Measurements from ENCODE around the gene MVD. TPM values are rescaled to one million over a fixed set of nuclear protein-coding genes. Genes with fewer than 3 reads are reported as not detected.
A peak's percentile ranks its signal among the peaks of the same experiment; 100 is the strongest.

The MVD gene
- total RNA-seq, 4 donors from 2014 or later: 27.0 to 32.4 (median 29.3) TPM

DNA sequence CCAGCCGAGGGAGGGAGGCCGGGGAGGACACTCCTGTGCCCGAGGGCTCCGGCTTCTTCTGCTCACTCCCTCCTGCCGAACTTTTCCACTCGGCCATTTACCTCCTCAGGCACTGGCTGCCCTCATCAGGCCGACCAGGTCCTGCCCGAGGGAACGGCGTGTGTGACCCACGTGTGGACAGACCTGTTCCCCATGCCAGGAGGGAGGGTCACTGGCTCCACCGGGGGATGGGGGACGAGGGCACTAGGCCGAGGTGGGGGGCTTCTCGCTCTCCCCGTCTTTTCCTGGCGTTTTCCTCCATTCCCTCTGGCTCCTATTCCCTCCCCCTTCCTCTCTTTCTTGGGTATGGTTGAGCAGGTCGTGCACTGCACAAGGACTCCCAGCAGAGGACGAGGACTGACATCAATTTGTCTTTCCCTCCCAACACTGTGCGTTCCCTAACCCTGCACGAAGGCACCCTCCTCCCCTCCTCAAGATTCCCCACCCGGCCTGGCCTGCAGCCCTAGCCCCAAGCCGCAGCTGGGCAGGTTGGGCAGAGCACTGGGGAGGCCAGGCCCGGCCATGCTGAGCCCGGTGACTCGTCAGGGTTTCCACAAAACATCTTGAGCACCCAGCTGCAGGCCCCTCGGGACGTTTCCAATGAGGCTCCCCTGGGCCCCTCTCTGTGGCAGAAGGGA is 27.8 kb downstream of the MVD start:
- H3K27ac ChIP-seq (replicated peaks in 1 of 4): peak overlapping the region in 1 of 4 donors; percentile 42
- no peaks in the 10 kb centered on the region for H3K9me3 ChIP-seq
- intact Hi-C loops (cut with DNase I): no loop called here
- H3K4me1 ChIP-seq: peaks cover 13 to 35% (median 18%) of the 10 kb centered on the region in 4 donors
- TF ChIP-seq POLR2AphosphoS5 (IDR thresholded peaks at IDR 0.05) (no peak), EP300 (IDR thresholded peaks at IDR 0.05) (no peak), POLR2A (IDR thresholded peaks at IDR 0.05; ENCODE audit: low read depth) (no peak)
- TF ChIP-seq, protein P1, sequence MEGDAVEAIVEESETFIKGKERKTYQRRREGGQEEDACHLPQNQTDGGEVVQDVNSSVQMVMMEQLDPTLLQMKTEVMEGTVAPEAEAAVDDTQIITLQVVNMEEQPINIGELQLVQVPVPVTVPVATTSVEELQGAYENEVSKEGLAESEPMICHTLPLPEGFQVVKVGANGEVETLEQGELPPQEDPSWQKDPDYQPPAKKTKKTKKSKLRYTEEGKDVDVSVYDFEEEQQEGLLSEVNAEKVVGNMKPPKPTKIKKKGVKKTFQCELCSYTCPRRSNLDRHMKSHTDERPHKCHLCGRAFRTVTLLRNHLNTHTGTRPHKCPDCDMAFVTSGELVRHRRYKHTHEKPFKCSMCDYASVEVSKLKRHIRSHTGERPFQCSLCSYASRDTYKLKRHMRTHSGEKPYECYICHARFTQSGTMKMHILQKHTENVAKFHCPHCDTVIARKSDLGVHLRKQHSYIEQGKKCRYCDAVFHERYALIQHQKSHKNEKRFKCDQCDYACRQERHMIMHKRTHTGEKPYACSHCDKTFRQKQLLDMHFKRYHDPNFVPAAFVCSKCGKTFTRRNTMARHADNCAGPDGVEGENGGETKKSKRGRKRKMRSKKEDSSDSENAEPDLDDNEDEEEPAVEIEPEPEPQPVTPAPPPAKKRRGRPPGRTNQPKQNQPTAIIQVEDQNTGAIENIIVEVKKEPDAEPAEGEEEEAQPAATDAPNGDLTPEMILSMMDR (IDR thresholded peaks at IDR 0.05): no peak
- peak overlapping the region; percentile 47 to 56 (median 50) for H3K4me3 ChIP-seq
- WGBS: 51% methylated on average over 18 of the region's 28 CpGs
- H3K27me3 ChIP-seq: peaks cover 0 to 70% (median 19%) of the 10 kb centered on the region in 4 donors
- H3K36me3 ChIP-seq: peaks cover 25 to 36% (median 27%) of the 10 kb centered on the region in 4 donors
- no peak for DNase-seq (ENCODE audit: extremely low spot score)

DNA sequence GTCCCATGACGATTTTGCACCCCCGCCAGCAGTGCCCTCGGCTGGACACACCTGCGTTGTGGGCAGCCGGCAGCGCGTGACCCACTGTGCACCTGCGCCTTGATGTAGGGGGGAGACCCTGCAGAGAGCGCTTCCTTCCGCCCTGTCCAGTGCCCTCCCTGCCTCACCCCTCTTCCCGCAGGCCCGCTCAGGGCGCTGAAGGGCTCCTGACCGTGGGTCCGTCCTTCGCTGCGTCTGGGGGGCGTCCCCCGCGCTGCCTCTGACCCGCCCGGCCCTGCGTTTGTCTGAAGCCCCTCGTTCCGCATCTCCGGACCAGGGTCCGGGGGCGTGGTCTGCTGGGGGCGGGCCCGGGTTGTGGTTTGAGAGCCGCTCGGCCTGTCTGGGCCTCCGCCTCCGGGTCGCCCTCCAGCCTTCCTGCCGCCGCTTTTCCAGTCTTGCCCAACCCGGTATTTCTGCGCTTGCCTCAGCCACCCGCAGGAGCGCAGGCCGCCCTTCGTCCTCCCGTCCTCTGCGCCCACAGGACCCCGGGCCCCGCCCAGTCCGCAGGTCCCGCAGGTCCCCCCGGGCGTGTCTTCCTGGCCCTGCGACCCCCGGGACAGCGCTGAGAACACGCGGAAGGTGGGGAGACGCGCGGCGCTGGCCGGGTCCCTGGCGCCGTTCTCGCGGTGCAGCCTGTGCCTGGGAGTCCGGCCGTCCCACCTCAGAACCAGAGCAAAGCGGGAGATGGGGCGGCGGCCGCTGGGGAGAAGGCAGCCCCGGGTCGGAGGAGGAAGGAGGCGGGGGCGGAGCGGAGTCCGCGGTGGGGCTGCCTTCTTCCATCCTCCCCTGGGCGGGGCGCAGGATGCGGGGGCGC is 28.5 kb downstream of the MVD start:
- Histone ChIP-seq H3K4me3 (peak overlapping the region; percentile 47 to 56 (median 50)), H3K4me1 (peaks cover 13 to 28% (median 18%) of the 10 kb centered on the region in 4 donors), H3K27me3 (peaks cover 0 to 63% (median 14%) of the 10 kb centered on the region in 4 donors), H3K9me3 (no peaks in the 10 kb centered on the region), H3K27ac (replicated peaks in 1 of 4) (peak overlapping the region in 1 of 4 donors; percentile 42), H3K36me3 (peaks cover 33 to 44% (median 35%) of the 10 kb centered on the region in 4 donors)
- WGBS: 4% methylated on average over 23 of the region's 82 CpGs
- DNase-seq (ENCODE audit: extremely low spot score): no peak
- TF ChIP-seq EP300 (IDR thresholded peaks at IDR 0.05) (no peak), POLR2A (IDR thresholded peaks at IDR 0.05; ENCODE audit: low read depth) (no peak), POLR2AphosphoS5 (IDR thresholded peaks at IDR 0.05) (no peak)
- TF ChIP-seq, protein P1 (IDR thresholded peaks at IDR 0.05): no peak
- intact Hi-C loops (cut with DNase I): no loop called here

DNA sequence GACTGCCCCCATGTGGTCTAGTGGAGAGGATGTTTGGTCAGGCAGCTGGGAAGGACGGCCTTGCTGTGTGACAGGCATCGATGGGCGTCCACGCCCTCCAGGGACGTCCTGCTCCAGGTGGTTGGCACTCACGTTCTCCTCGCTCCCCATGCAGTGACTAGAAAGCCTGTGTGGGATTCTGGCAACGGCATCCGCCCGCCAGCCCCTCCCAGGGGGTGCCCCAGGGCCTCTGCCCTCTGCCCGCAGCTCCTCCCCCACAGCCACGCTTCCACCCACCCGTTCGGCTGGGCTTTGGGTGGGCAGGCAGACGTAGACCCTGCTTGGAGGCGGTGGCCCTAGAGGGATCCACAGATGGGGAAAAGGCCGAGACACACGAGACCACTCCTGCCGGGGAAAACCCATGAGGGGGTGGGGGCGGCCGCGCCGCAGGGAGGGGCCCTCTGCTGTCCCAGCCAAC is 29.2 kb downstream of the MVD start:
- no CpG with 5 or more reads among the region's 23 CpGs for WGBS

DNA sequence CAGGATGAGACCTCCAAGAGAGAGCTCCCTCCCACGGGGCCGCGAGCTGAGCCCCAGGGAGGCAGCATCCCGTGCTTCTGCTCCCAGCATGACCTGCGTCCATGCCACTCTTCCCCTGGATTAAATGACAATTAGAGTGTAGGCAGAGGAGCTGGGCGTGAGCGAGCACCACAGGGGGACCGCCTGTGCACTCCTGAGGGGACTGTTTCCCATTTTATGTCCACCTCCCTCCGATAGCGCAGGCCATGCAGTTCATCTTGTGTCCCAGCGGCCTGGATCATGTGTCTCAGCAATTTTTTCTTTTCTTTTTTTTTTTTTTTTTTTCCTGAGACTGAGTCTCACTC is 30.3 kb downstream of the MVD start:
- Histone ChIP-seq H3K36me3 (peaks cover 47 to 62% (median 53%) of the 10 kb centered on the region in 4 donors), H3K27ac (replicated peaks in 1 of 4) (no peak overlapping the region), H3K27me3 (peaks cover 0 to 45% (median 0%) of the 10 kb centered on the region in 4 donors), H3K4me3 (no peak overlapping the region), H3K4me1 (peaks cover 17 to 23% (median 20%) of the 10 kb centered on the region in 4 donors), H3K9me3 (no peaks in the 10 kb centered on the region)
- no peak for DNase-seq (ENCODE audit: extremely low spot score)
- WGBS: 97% methylated on average over 7 of the region's 11 CpGs
- intact Hi-C loops (cut with DNase I): no loop called here
- TF ChIP-seq, protein P1 (IDR thresholded peaks at IDR 0.05): no peak
- TF ChIP-seq EP300 (IDR thresholded peaks at IDR 0.05) (no peak), POLR2A (IDR thresholded peaks at IDR 0.05; ENCODE audit: low read depth) (no peak), POLR2AphosphoS5 (IDR thresholded peaks at IDR 0.05) (no peak)

More for the DNA sequence above, 29.2 kb downstream of the MVD start:
- intact Hi-C loops (cut with DNase I): no loop called here
- DNase-seq (ENCODE audit: extremely low spot score): no peak
- no peak for TF ChIP-seq POLR2AphosphoS5 (IDR thresholded peaks at IDR 0.05)
- TF ChIP-seq, protein P1 (IDR thresholded peaks at IDR 0.05): peak in 1 of 3 experiments; percentile 6
- TF ChIP-seq POLR2A (IDR thresholded peaks at IDR 0.05; ENCODE audit: low read depth): no peak
- no peak for TF ChIP-seq EP300 (IDR thresholded peaks at IDR 0.05)
- Histone ChIP-seq H3K4me1 (peaks cover 15 to 22% (median 18%) of the 10 kb centered on the region in 4 donors), H3K4me3 (peak overlapping the region; percentile 47 to 56 (median 50)), H3K27ac (replicated peaks in 1 of 4) (no peak overlapping the region), H3K36me3 (peaks cover 36 to 50% (median 41%) of the 10 kb centered on the region in 4 donors), H3K27me3 (peaks cover 0 to 56% (median 8%) of the 10 kb centered on the region in 4 donors), H3K9me3 (no peaks in the 10 kb centered on the region)
